Calu3 (cell line): ENCODE data around the gene BRD7. TPM values are rescaled to one million over a fixed set of nuclear protein-coding genes. Genes with fewer than 3 reads are reported as not detected.

Experiments used
- BruUV-seq: library from RNA; stranded (reverse); fragments of 400-500 nt; replicated peaks from 2 replicates; lab custom pipeline; 2021; lab: Mats Ljungman, UMichigan
- CTCF ChIA-PET: fragments of 300-600 bp; sonication (Branson Sonifier 250); formaldehyde crosslinking; loops from one replicate; lab custom pipeline; 2022; ENCODE audit warnings: antibody characterized with exemption; lab: Charles Lee
- DNase-seq: peaks from one replicate; pipeline ENCODE4 v3.0.0; 2022
- H3K27ac Mint-ChIP-seq: one replicate; pipeline ENCODE4 v1.8.0; 2022; ENCODE audit warnings: mixed read lengths; ENCODE audit not compliant: unreplicated experiment
- H3K27me3 Mint-ChIP-seq: one replicate; pipeline ENCODE4 v1.8.0; 2022; ENCODE audit warnings: mixed read lengths; ENCODE audit not compliant: unreplicated experiment
- H3K36me3 Mint-ChIP-seq: one replicate; pipeline ENCODE4 v1.8.0; 2022; ENCODE audit warnings: mild to moderate bottlenecking, moderate library complexity, mixed read lengths; ENCODE audit not compliant: insufficient read depth, unreplicated experiment
- H3K4me1 Mint-ChIP-seq: one replicate; pipeline ENCODE4 v1.8.0; 2022; ENCODE audit warnings: mild to moderate bottlenecking, low read depth, mixed read lengths; ENCODE audit not compliant: unreplicated experiment
- H3K4me3 Mint-ChIP-seq: one replicate; pipeline ENCODE4 v1.8.0; 2022; ENCODE audit warnings: mild to moderate bottlenecking, low read depth, moderate library complexity, mixed read lengths; ENCODE audit not compliant: unreplicated experiment
- H3K9me3 Mint-ChIP-seq: one replicate; pipeline ENCODE4 v1.8.0; 2022; ENCODE audit warnings: low read depth, mixed read lengths; ENCODE audit not compliant: unreplicated experiment
- intact Hi-C: fragments of 100-400 bp; cut with micrococcal nuclease; formaldehyde crosslinking; loops from one replicate; pipeline ENCODE4 v1.10.0; 2022; ENCODE audit not compliant: unreplicated experiment
- total RNA-seq: library from RNA; stranded (reverse); gene quantifications from 2 replicates; pipeline ENCODE4 v1.2.3, GENCODE V29; 2022
- TF ChIP-seq, protein P1 (sequence below): fragments of 200-600 bp; IDR thresholded peaks from one replicate; pipeline ENCODE4 v1.8.0; 2022; ENCODE audit warnings: antibody characterized with exemption; ENCODE audit not compliant: unreplicated experiment

Gene BRD7
- total RNA-seq, 1 experiment from 2014 or later, result 98.7 TPM

DNA sequence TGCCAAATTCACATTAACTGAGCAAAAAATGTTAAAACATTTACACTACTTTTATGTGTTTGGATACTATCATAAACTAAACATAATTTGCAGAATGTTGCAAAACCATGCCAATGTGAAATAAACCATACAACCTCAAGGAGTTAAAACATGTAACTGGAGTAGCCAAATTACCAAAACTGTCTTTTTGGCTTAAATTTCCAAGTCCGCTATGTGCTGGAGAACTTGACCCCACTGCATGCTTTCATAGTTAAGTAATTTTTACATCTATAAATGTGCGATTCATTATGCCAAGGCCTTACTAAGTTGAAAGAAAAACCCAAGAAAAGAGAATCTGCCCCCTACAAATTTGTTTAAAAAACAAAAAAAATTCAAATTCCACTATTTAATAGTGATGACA, 28.2 kb downstream of the BRD7 start:
- no peak overlapping the region for H3K27ac Mint-ChIP-seq
- BruUV-seq, result no TSS peak
- H3K36me3 Mint-ChIP-seq, result peaks cover 14% of the 10 kb centered on the region
- CTCF ChIA-PET, result interaction anchor here (0.6 kb wide), 1 partner anchor 27 kb away, joined by 4 read pairs; no protein-coding TSS in a partner anchor
- no peaks in the 10 kb centered on the region for H3K9me3 Mint-ChIP-seq
- no peak overlapping the region for H3K4me3 Mint-ChIP-seq
- no peaks in the 10 kb centered on the region for H3K4me1 Mint-ChIP-seq
- intact Hi-C loops, result no loop called here
- no peaks in the 10 kb centered on the region for H3K27me3 Mint-ChIP-seq
- no peak for DNase-seq
- TF ChIP-seq, protein P1, sequence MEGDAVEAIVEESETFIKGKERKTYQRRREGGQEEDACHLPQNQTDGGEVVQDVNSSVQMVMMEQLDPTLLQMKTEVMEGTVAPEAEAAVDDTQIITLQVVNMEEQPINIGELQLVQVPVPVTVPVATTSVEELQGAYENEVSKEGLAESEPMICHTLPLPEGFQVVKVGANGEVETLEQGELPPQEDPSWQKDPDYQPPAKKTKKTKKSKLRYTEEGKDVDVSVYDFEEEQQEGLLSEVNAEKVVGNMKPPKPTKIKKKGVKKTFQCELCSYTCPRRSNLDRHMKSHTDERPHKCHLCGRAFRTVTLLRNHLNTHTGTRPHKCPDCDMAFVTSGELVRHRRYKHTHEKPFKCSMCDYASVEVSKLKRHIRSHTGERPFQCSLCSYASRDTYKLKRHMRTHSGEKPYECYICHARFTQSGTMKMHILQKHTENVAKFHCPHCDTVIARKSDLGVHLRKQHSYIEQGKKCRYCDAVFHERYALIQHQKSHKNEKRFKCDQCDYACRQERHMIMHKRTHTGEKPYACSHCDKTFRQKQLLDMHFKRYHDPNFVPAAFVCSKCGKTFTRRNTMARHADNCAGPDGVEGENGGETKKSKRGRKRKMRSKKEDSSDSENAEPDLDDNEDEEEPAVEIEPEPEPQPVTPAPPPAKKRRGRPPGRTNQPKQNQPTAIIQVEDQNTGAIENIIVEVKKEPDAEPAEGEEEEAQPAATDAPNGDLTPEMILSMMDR, result no peak

GRCh38 chr16:50338371-50339231, 30.2 kb downstream of the BRD7 start:
- intact Hi-C loops, result no loop called here
- H3K9me3 Mint-ChIP-seq, result no peaks in the 10 kb centered on the region
- no peak overlapping the region for H3K4me3 Mint-ChIP-seq
- no peak for DNase-seq
- CTCF ChIA-PET, result interaction anchor here (1.3 kb wide), 1 partner anchor 468 kb away, joined by 3 read pairs; no protein-coding TSS in a partner anchor
- H3K4me1 Mint-ChIP-seq, result no peaks in the 10 kb centered on the region
- H3K27ac Mint-ChIP-seq, result no peak overlapping the region
- TF ChIP-seq, protein P1, result no peak
- peaks cover 14% of the 10 kb centered on the region for H3K36me3 Mint-ChIP-seq
- no TSS peak for BruUV-seq
- H3K27me3 Mint-ChIP-seq, result no peaks in the 10 kb centered on the region

- Mint-ChIP-seq H3K36me3 (peaks cover 12% of the 10 kb centered on the region), H3K9me3 (no peaks in the 10 kb centered on the region), H3K27me3 (no peaks in the 10 kb centered on the region), H3K4me1 (no peaks in the 10 kb centered on the region), H3K4me3 (no peak overlapping the region), H3K27ac (no peak overlapping the region)
- CTCF ChIA-PET, result interaction anchor here (0.6 kb wide), 1 partner anchor 42 kb away, joined by 9 read pairs; no protein-coding TSS in a partner anchor
- TF ChIP-seq, protein P1, result no peak
- intact Hi-C loops, result no loop called here
- no peak for DNase-seq
- no TSS peak for BruUV-seq
Measured at GRCh38 chr16:50336884-50337283, 31.9 kb downstream of the BRD7 start.

DNA sequence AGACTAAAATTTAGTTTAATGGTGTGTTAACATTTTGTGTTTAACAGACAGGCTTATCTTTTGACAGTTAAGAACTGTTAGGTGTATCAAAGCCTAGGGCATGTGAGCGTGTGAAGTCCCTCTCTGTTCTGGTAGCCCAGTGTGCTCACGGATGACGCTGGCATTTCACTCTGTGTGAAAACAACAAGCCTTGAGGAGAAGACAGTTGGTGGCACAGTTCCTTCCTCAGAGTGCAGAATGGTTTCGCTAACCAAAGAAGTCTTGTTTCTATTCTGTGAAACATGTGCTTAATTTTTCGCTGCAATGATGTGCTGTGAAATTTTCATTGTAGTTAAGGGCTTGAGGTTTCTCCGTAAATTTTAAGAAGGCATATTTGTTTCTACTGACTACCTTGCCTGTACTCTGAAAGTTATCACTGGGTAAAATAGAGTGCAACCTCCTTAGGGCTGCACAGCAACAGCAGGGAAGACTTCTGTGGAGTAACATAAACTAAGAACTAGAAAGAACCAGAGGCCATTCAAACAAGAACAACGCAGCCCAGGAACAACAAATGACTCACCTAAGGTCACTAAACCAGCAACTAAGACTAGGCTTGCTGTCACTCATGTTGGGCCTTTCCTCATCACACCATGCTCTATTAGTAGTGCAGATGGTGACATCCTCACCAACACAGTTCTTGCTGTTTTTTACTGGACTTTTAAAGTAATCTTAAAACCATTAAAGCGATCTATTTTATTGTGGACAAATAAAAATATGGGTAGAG, 33.4 kb downstream of the BRD7 start:
- Mint-ChIP-seq H3K27me3 (no peaks in the 10 kb centered on the region), H3K36me3 (peaks cover 16% of the 10 kb centered on the region), H3K9me3 (no peaks in the 10 kb centered on the region), H3K4me1 (no peaks in the 10 kb centered on the region), H3K27ac (no peak overlapping the region), H3K4me3 (no peak overlapping the region)
- DNase-seq, result no peak
- CTCF ChIA-PET, result no interaction called here
- TF ChIP-seq, protein P1, result no peak
- BruUV-seq, result no TSS peak
- intact Hi-C loops, result no loop called here
